Stimulated activated CD4-positive, alpha-beta T cell treated with anti-CD3 and anti-CD28 coated beads, Interleukin-15, amount 100 ng/mL, for 48 hours (primary cell): ENCODE measurements around the gene AHCTF1.

Source experiments
- DNase-seq, 2 donors: peaks; one replicate each; pipeline ENCODE4 v3.0.0-alpha.2; 2020; ENCODE audit warnings: low read depth in 2 of 2

The AHCTF1 gene

GRCh38 chr1:246798107-246798506 is 133.6 kb downstream of the AHCTF1 start:
- no peak for DNase-seq

DNA sequence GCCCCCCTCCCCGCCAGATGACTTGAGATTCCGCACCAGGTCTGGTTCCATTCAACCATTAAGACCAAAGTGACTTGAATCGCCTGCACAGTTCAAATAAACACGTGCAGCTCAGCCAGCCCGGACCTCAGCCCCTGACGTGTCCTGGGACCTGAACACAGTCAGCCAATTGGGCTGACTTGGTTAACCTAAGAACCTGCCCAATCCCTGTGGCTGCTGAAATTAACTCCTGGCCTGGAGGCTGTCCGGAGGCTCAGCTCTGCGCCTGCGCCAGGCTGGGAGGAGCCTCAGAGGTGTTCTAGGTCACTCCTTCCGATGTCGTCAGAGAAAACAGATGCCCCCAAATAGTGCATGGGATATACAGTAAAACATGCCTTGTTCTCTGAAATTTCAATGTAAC is 134.2 kb downstream of the AHCTF1 start:
- DNase-seq = no peak

DNA sequence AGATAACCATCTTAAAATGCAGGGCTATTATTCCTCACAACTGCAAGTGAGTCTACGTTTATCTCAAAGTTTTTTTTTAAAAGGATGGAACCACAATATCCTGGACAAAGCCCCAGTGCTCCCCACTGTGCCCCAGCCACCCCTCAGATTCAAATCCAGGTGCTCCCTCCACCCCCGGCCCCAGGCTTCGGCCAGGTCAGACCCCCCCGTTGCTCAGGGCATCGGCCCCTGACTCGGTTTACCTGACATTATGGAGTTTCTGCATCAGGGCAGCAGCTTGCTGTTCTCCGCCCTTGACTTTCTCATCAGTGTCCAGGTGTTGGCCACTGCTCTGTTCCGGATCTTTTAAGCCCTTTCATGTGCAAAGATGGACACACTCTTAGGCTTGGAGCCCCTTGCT is 134.6 kb downstream of the AHCTF1 start:
- DNase-seq = no peak

DNA sequence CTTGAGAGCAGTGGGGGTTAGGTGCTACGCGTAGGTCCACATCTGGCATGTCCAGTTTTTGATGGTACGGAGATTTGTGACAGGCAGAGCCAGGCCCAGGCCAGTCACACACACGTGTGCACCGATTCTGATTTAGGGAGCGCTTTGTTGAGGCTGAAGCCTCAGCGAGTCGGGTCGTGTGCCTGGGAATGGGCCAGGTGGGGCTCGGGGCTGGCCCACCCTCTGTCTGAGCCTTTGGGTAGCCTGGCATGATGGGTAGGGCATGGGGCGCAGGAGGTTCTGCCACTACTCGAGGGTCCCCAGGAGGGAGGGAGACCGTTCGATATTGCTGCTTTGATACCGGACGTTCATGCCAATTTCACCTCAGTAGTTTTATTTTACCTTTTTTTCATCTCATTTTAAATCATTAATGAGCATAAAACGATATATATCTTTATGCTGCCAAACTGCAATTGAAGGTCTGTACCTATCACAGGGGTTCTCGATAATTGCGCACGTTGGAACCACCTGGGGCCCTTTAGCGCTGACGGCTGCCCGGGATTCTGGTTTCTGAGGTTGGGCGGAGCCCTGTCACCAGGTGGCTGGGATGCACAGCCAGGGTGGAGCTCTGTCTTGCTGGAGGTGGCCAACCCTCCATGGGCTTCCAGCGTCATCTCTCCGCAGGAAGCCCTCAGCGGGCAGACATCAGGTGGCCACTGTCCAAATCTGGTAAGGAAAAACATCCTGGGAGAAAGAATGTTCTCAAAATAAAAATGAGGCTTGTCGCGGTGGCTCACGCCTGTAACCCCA is 135.6 kb downstream of the AHCTF1 start:
- DNase-seq = no peak

DNA sequence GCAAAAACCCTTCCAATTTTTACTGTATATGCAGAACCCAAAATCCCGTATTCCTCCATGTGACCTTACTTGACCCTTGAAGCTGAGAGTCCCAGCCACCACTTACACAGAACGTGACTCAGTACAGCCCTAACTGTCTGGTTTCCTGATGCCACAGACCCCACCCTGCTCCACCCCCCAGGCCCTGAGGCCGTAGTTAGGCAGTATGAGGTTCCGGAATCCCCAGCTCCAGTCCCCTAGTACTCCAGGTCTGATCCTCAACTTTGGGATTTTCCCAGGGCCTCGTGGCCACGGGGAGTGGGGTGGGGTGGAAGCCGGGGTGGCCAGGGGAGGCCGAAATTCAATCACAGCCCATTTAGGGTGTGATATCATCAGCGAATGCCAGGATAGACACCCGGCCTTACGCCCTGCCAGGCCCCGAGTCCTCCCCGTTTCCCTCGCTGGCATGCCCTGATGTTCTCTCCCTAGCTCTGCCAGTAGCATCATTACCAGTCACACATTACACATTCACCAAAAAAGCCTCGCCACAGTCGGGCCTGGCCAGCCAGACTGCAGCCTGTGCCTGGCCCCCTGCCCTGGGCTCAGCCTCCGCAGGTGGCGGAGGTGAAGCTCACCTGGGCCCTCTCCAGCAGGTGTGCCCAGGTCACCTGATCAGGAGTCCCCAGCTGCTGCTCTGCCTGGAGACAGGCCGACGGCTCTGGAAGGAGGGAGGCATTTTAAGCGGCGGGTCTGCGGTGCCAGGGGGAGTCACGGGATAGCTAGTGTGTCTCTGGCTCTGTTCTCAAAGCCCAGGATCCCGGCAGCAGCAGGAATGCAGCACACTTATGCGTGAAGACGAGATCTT is 136.7 kb downstream of the AHCTF1 start:
- no peak for DNase-seq

- no peak for DNase-seq
These were observed 137.5 kb downstream of the AHCTF1 start for GRCh38 chr1:246794048-246794827.

DNA sequence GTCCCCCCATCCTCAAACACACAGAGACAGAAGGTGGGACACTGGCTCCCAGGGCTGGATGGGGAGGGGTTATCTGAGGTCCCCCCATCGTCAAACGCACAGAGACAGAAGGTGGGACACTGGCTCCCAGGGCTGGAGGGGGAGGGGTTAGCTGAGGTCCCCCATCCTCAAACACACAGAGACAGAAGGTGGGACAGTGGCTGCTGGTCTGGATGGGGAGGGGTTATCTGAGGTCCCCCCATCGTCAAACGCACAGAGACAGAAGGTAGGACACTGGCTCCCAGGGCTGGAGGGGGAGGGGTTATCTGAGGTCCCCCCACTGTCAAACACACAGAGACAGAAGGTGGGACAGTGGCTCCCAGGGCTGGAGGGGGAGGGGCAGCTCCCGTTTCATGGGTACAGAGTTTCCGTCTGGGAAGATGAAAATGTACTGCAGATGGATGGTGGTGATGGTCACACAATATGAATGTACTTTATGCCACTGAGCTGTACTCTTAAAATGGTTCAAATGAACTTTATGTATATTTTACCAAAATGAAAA is 138.3 kb downstream of the AHCTF1 start:
- DNase-seq = no peak

DNA sequence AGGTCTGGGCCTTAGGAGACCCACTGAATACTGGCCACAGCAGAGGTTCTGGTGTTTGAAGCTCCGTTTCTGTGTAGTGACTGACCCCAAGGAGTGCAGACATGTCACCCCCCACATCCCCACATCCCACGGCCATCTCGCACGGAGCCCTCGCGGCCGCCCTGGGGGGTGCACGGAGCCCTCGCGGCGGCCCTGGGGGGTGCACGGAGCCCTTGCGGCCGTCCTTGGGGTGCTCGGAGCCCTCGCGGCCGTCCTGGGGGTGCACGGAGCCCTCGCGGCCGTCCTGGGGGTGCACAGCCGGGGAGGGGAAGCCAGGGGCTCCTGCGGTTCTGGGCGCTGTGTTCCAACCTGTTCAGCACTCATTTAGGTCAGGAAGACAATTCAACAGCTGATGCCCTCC is 139.1 kb downstream of the AHCTF1 start:
- no peak for DNase-seq

- no peak for DNase-seq
These were observed 140.3 kb downstream of the AHCTF1 start for GRCh38 chr1:246791303-246791918.

GRCh38 chr1:246790833-246791232 is 140.9 kb downstream of the AHCTF1 start:
- no peak for DNase-seq

DNA sequence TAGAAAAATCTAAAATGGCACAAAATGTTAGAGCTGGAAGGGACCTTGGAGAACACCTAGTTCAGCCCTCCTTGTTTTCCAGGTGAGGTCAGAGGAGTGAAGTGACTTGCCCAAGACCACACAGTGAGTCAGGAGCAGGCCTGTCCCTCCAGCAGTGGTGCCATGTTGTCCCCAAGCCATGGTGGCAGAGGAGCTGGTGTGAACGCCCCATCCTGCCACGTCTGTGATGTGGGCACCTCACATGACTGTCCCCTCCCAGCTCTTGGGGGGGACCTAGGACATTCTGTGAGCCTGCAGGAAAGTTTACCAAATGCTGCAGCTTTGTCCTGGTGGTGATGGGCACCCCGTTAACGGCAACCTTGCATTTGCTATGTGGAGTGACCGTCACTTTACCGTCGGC is 141.4 kb downstream of the AHCTF1 start:
- no peak for DNase-seq

GRCh38 chr1:246789454-246790339 is 142.1 kb downstream of the AHCTF1 start:
- DNase-seq = no peak
